Ovary (tissue), 9 donors: ENCODE data around the gene OR2G3. TPM values are rescaled to one million over a fixed set of nuclear protein-coding genes. Genes with fewer than 3 reads are reported as not detected.
A peak's percentile ranks its signal among the peaks of the same experiment; 100 is the strongest.

Source experiments
- DNase-seq, 5 donors: peaks; one replicate each; pipeline ENCODE4 v3.0.0-alpha.2; 2019 to 2020
- H3K27ac ChIP-seq, 2 donors: fragments of 200-600 bp; one replicate each; pipeline versions ENCODE4 v1.5.1 to v1.8.0; 2019 to 2022
- H3K27me3 ChIP-seq: fragments of 200-600 bp; one replicate; pipeline ENCODE4 v1.8.0; 2022
- H3K36me3 ChIP-seq: fragments of 200-600 bp; sonication (generic); one replicate; pipeline ENCODE4 v1.5.1; 2019
- H3K4me1 ChIP-seq: one replicate; pipeline ENCODE4 v1.8.1; 2013; ENCODE audit warnings: mild to moderate bottlenecking, moderate library complexity; ENCODE audit not compliant: insufficient read depth
- H3K4me3 ChIP-seq: fragments of 200-600 bp; sonication (generic); one replicate; pipeline ENCODE4 v1.5.1; 2017
- H3K9me3 ChIP-seq, 2 donors: fragments of 200-600 bp in 1 of 2; sonication (generic) in 1 of 2; one replicate each; pipeline versions ENCODE4 v1.5.1 to v1.8.1; 2013 to 2019; ENCODE audit warnings: mild to moderate bottlenecking in 1 of 2, moderate library complexity in 1 of 2
- EP300 ChIP-seq: sonication (generic); formaldehyde crosslinking; IDR thresholded peaks from one replicate; pipeline ENCODE4 v1.6.1; 2017; ENCODE audit warnings: antibody characterized with exemption
- POLR2A ChIP-seq: fragments of 450-650 bp; IDR thresholded peaks from one replicate; pipeline ENCODE4 v1.6.1; 2017; ENCODE audit warnings: antibody characterized with exemption, mild to moderate bottlenecking, moderate library complexity
- WGBS, 3 donors: extraction: QIAGEN DNeasy Blood & Tissue Kit in 1 of 3; methylation state at CpG; one replicate each; pipeline versions ENCODE4 v1.1.5 to v1.1.7; 2013 to 2017; 5-methylcytosine and 5-hydroxymethylcytosine counted together
- intact Hi-C, 4 donors: fragments of 100-400 bp; cut with DNase I; formaldehyde crosslinking; loops; one replicate each; pipeline versions ENCODE4 v1.11.0 to v1.15.1; 2022 to 2023
- polyA plus RNA-seq, 2 donors: library from polyadenylated mRNA; stranded (reverse); fragments of 200-250 nt in 1 of 2; fragments of 350-450 nt in 1 of 2; fragmentation: Illumina TruSeq in 1 of 2; extraction: RNeasy Lipid Tissue Mini Kit (QIAGEN cat#74804) in 1 of 2; gene quantifications; one replicate each; pipeline ENCODE4 v1.2.3, GENCODE V29; 2013 to 2014
- total RNA-seq, 7 donors: library from RNA; depleted of rRNA in 2 of 7; stranded (reverse); fragments of >200 nt in 2 of 7; fragmentation: NEBNext Ultra II Directional in 3 of 7; extraction: Animal tissue kit (Norgen Biotek cat#: 25700) in 3 of 7; gene quantifications; one replicate each; pipeline versions ENCODE4 v1.1.0 to v1.2.4, GENCODE V29; 2016 to 2023
- TF ChIP-seq, protein P1 (sequence below), 3 donors: fragments of 450-650 bp in 2 of 3; fragments of 200-600 bp in 1 of 3; IDR thresholded peaks; one replicate each; pipeline versions ENCODE4 v1.5.1 to v1.8.0; 2016 to 2022; ENCODE audit warnings: antibody characterized with exemption in 3 of 3, mild to moderate bottlenecking in 1 of 3
- donor health status: DM: no; HTN: no; CAD: no; lungs with moderate emphysema.
- donor health status: DM: no; HTN: no; CAD: no.
- donor health status: Bipolar disorder and iron deficiency.
- donor health status: DM: yes; HTN: yes; CAD: no.
- donor health status: DM: no; HTN: no; CAD: no.
- donor health status: DM: yes; HTN: yes; CAD: no.

Gene OR2G3
- total and polyA plus RNA-seq, 9 donors, result not detected

DNA sequence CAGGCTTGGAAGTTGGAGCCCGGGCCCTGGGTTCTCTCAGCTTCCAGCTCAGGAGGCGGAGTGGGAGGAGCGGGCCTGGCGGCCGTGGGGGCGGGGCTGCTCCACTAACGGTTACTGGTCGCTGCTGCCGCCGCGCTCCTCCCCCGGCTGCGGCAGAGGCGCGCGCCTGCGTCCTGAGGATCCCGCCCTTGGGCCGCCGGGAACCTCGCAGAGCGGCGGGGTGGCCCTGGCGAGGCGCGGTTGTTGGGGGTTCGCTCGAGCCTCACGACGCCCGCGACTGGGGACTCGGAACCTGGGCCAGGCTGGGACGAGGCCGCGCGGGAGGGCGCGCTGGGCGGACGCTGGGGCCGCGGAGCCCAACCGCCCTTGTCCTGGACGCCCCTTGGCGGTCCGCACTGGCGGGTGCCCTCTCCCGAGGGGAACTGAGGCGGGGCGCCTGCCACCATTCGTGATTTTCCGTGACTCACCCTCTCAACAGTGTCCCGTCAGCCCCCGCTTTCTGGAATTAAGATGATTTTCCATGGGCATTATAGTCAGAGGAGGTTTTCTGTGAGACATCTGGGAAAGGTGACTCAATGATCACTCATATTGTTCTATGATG lies 34.1 kb downstream of the OR2G3 start:
- Histone ChIP-seq H3K4me1 (no peaks in the 10 kb centered on the region), H3K36me3 (no peaks in the 10 kb centered on the region), H3K9me3 (no peaks in the 10 kb centered on the region), H3K27me3 (no peaks in the 10 kb centered on the region), H3K27ac (no peak overlapping the region), H3K4me3 (peak overlapping the region; percentile 18)
- TF ChIP-seq POLR2A (no peak), EP300 (no peak)
- TF ChIP-seq, protein P1, sequence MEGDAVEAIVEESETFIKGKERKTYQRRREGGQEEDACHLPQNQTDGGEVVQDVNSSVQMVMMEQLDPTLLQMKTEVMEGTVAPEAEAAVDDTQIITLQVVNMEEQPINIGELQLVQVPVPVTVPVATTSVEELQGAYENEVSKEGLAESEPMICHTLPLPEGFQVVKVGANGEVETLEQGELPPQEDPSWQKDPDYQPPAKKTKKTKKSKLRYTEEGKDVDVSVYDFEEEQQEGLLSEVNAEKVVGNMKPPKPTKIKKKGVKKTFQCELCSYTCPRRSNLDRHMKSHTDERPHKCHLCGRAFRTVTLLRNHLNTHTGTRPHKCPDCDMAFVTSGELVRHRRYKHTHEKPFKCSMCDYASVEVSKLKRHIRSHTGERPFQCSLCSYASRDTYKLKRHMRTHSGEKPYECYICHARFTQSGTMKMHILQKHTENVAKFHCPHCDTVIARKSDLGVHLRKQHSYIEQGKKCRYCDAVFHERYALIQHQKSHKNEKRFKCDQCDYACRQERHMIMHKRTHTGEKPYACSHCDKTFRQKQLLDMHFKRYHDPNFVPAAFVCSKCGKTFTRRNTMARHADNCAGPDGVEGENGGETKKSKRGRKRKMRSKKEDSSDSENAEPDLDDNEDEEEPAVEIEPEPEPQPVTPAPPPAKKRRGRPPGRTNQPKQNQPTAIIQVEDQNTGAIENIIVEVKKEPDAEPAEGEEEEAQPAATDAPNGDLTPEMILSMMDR (IDR thresholded peaks at IDR 0.05), result no peak
- intact Hi-C loops, result no loop called here
- DNase-seq, result peak in 3 of 5 donors; percentile 18 to 40 (median 40)
- 11 to 19% (median 16%) methylated on average over 55 of the region's 55 CpGs for WGBS, 3 donors

DNA sequence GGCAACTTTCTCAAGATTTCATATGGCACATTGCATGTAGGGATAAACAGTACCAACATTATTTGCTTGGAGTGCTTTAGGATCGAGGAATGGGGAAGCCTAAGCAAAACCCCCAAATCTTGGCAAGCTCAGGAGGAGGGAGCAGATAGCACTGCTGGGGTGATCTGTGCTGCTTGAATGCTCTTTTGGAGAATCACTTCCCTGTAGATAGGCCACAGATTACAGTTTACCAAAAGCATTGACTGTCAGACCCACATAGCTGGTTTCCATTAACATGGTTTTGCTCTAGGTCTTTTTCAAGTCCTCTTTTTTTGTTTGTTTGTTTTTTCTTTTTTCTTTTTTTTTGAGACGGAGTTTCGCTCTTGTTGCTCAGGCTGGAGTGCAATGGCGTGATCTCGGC lies 37.4 kb downstream of the OR2G3 start:
- TF ChIP-seq, protein P1 (IDR thresholded peaks at IDR 0.05), result no peak
- no peak for TF ChIP-seq EP300
- no peak for TF ChIP-seq POLR2A
- Histone ChIP-seq H3K9me3 (no peaks in the 10 kb centered on the region), H3K27me3 (no peaks in the 10 kb centered on the region), H3K27ac (no peak overlapping the region), H3K36me3 (no peaks in the 10 kb centered on the region), H3K4me3 (no peak overlapping the region), H3K4me1 (no peaks in the 10 kb centered on the region)
- no peak for DNase-seq
- intact Hi-C loops, result no loop called here
- WGBS, 3 donors, result 72 to 83% (median 81%) methylated on average over 5 of the region's 5 CpGs

DNA sequence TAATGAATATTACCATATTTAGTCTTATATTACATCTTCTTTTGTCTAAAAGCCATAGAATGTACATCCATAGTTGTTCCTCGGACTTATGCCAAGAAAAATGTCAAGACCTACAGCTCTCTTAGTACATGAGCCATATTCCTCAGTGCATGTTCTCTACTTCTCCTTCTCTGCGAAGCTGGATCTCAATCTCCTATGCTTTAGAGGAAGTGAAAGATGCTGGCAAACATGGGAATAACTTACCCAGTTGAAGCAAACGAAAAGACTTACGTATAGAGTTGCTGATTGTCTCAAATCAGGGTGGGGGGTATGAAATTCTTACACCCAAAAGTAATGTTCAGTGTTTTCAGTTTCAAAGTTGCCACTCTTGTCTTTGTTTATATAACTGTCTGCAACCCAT lies 41.5 kb downstream of the OR2G3 start:
- intact Hi-C loops, result no loop called here
- Histone ChIP-seq H3K27me3 (no peaks in the 10 kb centered on the region), H3K4me1 (no peaks in the 10 kb centered on the region), H3K9me3 (no peaks in the 10 kb centered on the region), H3K27ac (no peak overlapping the region), H3K36me3 (no peaks in the 10 kb centered on the region), H3K4me3 (no peak overlapping the region)
- no peak for TF ChIP-seq EP300
- TF ChIP-seq POLR2A, result no peak
- TF ChIP-seq, protein P1 (IDR thresholded peaks at IDR 0.05), result no peak
- no peak for DNase-seq
- WGBS, 3 donors, result 76 to 83% (median 77%) methylated on average over 4 of the region's 4 CpGs

DNA sequence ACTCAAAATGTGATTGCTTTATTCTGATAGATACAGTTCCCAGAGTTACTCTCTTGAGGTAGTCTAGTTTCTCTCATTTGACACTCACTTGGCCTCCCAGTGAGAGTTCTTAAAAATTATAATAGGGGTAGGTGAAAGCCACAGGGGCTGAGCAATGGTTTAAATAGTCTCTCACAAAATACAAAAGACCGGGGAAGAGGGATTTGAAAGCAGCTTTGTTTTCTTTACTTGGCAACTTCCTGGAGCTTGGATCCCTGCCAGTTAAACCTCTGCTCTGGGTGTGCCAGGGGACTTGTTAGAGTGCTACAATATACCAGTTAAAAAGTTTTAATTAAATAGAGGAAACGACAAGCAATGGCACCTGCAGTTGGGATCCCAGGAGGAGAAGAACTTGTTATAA lies 42.5 kb downstream of the OR2G3 start:
- no peak overlapping the region for H3K27ac ChIP-seq
- no peaks in the 10 kb centered on the region for H3K4me1 ChIP-seq
- no peak overlapping the region for H3K4me3 ChIP-seq
- no peaks in the 10 kb centered on the region for H3K36me3 ChIP-seq
- intact Hi-C loops, result no loop called here
- no peaks in the 10 kb centered on the region for H3K27me3 ChIP-seq
- no peaks in the 10 kb centered on the region for H3K9me3 ChIP-seq
- DNase-seq, result peak in 1 of 5 donors; percentile 23
- TF ChIP-seq EP300 (no peak), POLR2A (no peak)
- TF ChIP-seq, protein P1 (IDR thresholded peaks at IDR 0.05), result no peak
- WGBS, 3 donors, result 2 to 10% (median 5%) methylated on average over 2 of the region's 2 CpGs
